ENCODE data around the gene CSKMT.

DNA sequence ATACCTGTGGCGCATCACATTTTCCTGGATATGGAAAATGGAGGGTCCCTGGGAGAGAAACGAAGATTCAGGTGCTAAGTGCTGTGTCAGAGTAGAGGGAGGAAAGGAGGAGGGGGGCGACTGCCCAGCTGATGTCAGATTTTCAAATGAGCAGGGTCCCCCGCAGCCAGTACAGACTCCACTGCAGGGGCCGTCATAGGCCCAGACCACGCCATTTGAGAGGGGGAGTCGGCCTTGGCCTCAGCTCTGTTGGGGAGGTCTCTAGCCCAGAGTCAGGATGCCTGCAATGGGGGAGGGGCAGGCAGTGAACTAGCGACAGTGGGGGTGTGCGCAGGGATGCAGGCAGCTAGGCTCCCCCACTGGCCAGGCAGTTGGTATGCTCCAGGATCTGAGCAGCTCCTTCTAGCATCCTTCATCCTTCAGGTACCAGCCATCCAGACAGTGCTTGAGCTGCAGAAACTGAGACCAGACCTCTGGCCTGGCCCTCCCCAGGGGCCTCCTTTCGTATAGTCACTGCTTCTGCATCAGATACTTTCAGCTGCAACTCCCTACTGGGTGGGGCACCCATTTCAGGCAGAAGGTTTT, 42.3 kb downstream of the CSKMT start, which contains the start of the genes BSCL2 and GNG3:
- TF ChIP-seq, protein P1, sequence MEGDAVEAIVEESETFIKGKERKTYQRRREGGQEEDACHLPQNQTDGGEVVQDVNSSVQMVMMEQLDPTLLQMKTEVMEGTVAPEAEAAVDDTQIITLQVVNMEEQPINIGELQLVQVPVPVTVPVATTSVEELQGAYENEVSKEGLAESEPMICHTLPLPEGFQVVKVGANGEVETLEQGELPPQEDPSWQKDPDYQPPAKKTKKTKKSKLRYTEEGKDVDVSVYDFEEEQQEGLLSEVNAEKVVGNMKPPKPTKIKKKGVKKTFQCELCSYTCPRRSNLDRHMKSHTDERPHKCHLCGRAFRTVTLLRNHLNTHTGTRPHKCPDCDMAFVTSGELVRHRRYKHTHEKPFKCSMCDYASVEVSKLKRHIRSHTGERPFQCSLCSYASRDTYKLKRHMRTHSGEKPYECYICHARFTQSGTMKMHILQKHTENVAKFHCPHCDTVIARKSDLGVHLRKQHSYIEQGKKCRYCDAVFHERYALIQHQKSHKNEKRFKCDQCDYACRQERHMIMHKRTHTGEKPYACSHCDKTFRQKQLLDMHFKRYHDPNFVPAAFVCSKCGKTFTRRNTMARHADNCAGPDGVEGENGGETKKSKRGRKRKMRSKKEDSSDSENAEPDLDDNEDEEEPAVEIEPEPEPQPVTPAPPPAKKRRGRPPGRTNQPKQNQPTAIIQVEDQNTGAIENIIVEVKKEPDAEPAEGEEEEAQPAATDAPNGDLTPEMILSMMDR (IDR thresholded peaks at IDR 0.05) = no peak
- no peak for TF ChIP-seq EZH2 (IDR thresholded peaks at IDR 0.05; ENCODE audit: borderline replicate concordance, insufficient read depth, low read depth, low read length, poor library complexity, severe bottlenecking)
